Ascending aorta (tissue), 2 donors: ENCODE data around the gene NPC1L1. TPM values are rescaled to one million over a fixed set of nuclear protein-coding genes. Genes with fewer than 3 reads are reported as not detected.

ENCODE experiments used
- DNase-seq, 2 donors: peaks; one replicate each; pipeline ENCODE4 v3.0.0-alpha.2; 2019; ENCODE audit warnings: low spot score in 2 of 2
- H3K27ac ChIP-seq, 2 donors: fragments of 200-600 bp; sonication (generic); one replicate each; pipeline ENCODE4 v1.5.1; 2016 to 2017; ENCODE audit warnings: mild to moderate bottlenecking in 1 of 2
- H3K27me3 ChIP-seq: fragments of 200-600 bp; sonication (generic); one replicate; pipeline ENCODE4 v1.5.1; 2017
- H3K36me3 ChIP-seq, 2 donors: fragments of 200-600 bp; sonication (generic); one replicate each; pipeline ENCODE4 v1.5.1; 2016
- H3K4me1 ChIP-seq, 2 donors: fragments of 200-600 bp; sonication (generic); one replicate each; pipeline ENCODE4 v1.5.1; 2016 to 2017; ENCODE audit warnings: mild to moderate bottlenecking in 1 of 2
- H3K4me3 ChIP-seq, 2 donors: fragments of 200-600 bp; sonication (generic); one replicate each; pipeline ENCODE4 v1.5.1; 2016 to 2017; ENCODE audit warnings: mild to moderate bottlenecking in 1 of 2
- H3K9me3 ChIP-seq, 2 donors: fragments of 200-600 bp; sonication (generic); one replicate each; pipeline ENCODE4 v1.5.1; 2016
- intact Hi-C: fragments of 100-400 bp; cut with DNase I; formaldehyde crosslinking; loops from one replicate; pipeline ENCODE4 v1.15.1; 2023
- total RNA-seq: library from RNA; depleted of rRNA; stranded (reverse); fragments of >200 nt; gene quantifications from one replicate; pipeline ENCODE4 v1.1.0, GENCODE V29; 2016
- TF ChIP-seq, protein P1 (sequence below), 3 experiments: fragments of 200-600 bp in 2 of 3; fragments of 450-650 bp in 1 of 3; sonication (generic) in 2 of 3; IDR thresholded peaks; one replicate each; pipeline ENCODE4 v1.5.1; 2016 to 2019; ENCODE audit warnings: antibody characterized with exemption in 3 of 3, mild to moderate bottlenecking in 1 of 3, moderate library complexity in 1 of 3

NPC1L1 gene
- total RNA-seq, 1 donor from 2014 or later: not detected

DNA sequence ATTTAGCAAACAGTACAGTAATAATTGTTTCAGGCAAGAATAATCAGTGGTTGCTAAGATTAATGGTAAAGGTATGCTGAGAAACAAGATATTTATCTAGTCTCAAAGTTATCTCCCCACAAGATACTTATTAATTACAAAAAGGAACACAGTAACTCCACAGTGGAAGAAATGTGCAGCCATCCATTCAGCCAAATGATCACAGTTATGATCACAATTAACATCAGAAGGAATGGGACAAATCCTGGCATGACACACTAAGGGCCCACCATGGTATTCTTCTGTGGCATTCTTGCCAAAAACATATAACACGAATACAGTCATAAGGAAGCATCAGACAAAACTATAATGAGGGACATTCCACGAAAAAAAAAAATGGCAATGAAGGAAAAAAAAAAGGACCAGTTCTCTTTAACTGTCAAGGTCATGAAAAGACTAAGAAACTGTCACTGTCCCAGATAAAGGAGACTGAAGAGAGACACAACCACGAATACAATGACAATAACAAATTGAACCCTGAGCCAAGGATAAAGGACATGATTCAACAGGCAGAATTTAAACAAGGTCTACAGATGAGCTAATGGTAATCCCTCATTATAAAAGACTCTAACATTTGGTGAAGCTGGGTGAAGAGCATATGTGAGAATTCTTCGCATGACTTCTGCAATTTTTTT lies 71.5 kb downstream of the NPC1L1 start:
- Histone ChIP-seq H3K4me1 (peaks cover 5 to 34% of the 10 kb centered on the region in 2 donors), H3K9me3 (no peaks in the 10 kb centered on the region), H3K4me3 (no peak overlapping the region), H3K36me3 (peaks cover 0 to 14% of the 10 kb centered on the region in 2 donors), H3K27ac (no peak overlapping the region), H3K27me3 (no peaks in the 10 kb centered on the region)
- intact Hi-C loops: no loop called here
- DNase-seq: no peak
- TF ChIP-seq, protein P1, sequence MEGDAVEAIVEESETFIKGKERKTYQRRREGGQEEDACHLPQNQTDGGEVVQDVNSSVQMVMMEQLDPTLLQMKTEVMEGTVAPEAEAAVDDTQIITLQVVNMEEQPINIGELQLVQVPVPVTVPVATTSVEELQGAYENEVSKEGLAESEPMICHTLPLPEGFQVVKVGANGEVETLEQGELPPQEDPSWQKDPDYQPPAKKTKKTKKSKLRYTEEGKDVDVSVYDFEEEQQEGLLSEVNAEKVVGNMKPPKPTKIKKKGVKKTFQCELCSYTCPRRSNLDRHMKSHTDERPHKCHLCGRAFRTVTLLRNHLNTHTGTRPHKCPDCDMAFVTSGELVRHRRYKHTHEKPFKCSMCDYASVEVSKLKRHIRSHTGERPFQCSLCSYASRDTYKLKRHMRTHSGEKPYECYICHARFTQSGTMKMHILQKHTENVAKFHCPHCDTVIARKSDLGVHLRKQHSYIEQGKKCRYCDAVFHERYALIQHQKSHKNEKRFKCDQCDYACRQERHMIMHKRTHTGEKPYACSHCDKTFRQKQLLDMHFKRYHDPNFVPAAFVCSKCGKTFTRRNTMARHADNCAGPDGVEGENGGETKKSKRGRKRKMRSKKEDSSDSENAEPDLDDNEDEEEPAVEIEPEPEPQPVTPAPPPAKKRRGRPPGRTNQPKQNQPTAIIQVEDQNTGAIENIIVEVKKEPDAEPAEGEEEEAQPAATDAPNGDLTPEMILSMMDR (IDR thresholded peaks at IDR 0.05): no peak

DNA sequence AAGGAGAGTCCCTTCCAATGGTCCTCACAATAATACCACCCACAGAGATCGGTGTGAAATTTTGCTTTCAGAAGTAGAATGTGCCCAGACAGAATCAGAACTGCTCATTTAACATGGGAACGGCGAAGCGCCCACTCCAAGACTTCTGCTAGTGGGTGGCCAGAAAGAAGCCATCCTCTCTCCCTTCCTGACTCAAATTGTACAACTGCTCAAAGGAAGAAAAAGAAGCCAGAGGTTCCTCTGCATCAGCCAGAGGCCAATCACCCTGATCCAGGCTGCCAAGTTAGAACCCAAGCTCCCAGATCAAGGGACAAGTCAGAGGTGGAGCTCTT lies 73.9 kb downstream of the NPC1L1 start:
- Histone ChIP-seq H3K4me1 (peaks cover 5 to 31% of the 10 kb centered on the region in 2 donors), H3K4me3 (no peak overlapping the region), H3K9me3 (no peaks in the 10 kb centered on the region), H3K27me3 (no peaks in the 10 kb centered on the region), H3K27ac (no peak overlapping the region), H3K36me3 (peaks cover 0 to 12% of the 10 kb centered on the region in 2 donors)
- intact Hi-C loops: no loop called here
- DNase-seq: no peak
- TF ChIP-seq, protein P1 (IDR thresholded peaks at IDR 0.05): no peak

DNA sequence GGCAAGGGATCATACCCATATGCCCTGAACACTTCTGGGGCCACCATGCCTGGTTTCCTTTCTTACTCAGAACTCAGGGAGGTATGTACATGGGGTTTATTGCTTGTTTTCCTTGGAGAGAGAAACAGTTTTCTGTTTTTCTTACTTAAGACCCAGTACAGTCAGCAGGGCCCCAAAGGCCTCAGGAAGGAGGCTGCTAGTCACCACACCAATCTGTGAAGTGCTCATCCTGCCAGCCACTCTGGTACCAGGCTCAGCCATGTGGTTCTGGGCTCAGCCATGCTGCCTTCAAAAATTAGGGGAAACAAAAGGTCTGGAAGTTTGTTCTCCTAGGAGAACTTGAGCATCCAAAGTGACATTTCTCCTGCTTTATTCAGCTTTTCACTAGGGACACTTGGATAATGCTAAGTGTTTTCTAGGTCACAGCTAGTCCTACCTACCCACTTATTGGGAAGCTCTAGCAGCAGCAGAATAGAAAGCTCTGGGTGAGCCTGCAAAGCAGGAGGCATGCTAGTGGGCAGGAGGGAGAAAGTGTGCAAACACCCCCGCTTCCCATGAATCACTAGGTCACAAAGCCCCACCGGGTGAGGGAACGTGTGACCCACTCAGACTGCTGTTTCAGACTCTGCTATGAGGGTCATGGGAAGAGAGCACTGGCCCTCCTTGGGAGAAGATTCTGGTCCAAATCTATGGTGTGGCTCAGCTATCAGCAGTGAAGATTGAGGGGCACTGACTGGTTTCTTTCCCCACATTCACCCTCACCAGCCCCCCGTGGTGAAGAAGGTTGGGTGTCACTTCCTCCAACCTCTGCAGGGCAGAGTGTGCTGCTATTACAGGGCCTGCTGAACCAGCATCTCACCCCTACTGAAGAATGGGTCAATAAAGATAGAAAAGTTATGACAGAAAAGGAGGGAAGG lies 74.6 kb downstream of the NPC1L1 start:
- Histone ChIP-seq H3K4me1 (peaks cover 5 to 29% of the 10 kb centered on the region in 2 donors), H3K27ac (no peak overlapping the region), H3K36me3 (peaks cover 0 to 12% of the 10 kb centered on the region in 2 donors), H3K27me3 (no peaks in the 10 kb centered on the region), H3K4me3 (no peak overlapping the region), H3K9me3 (no peaks in the 10 kb centered on the region)
- TF ChIP-seq, protein P1 (IDR thresholded peaks at IDR 0.05): no peak
- no peak for DNase-seq
- intact Hi-C loops: no loop called here

DNA sequence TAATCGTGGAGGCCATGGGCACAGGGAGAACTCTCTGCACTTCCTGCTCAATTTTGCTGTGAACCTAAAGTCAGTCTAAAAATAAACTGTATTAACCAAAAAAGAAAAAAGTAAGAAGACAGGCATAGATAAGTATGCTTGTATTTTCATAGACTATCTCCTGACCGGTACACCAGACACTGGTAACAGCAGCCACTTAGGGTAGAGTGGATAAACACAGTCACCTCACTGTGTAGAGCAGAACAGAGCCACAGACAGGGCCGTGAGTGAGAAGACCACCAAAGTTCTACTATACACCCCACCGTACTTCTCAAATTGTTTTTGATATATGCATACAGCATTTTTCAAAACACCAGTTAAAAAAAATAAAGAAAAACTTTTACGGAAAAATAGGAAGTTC lies 75.6 kb downstream of the NPC1L1 start:
- no peak overlapping the region for H3K27ac ChIP-seq
- DNase-seq: no peak
- H3K36me3 ChIP-seq: peaks cover 0 to 12% of the 10 kb centered on the region in 2 donors
- no peaks in the 10 kb centered on the region for H3K27me3 ChIP-seq
- no peak overlapping the region for H3K4me3 ChIP-seq
- intact Hi-C loops: no loop called here
- TF ChIP-seq, protein P1 (IDR thresholded peaks at IDR 0.05): no peak
- no peaks in the 10 kb centered on the region for H3K9me3 ChIP-seq
- peaks cover 5 to 31% of the 10 kb centered on the region in 2 donors for H3K4me1 ChIP-seq

DNA sequence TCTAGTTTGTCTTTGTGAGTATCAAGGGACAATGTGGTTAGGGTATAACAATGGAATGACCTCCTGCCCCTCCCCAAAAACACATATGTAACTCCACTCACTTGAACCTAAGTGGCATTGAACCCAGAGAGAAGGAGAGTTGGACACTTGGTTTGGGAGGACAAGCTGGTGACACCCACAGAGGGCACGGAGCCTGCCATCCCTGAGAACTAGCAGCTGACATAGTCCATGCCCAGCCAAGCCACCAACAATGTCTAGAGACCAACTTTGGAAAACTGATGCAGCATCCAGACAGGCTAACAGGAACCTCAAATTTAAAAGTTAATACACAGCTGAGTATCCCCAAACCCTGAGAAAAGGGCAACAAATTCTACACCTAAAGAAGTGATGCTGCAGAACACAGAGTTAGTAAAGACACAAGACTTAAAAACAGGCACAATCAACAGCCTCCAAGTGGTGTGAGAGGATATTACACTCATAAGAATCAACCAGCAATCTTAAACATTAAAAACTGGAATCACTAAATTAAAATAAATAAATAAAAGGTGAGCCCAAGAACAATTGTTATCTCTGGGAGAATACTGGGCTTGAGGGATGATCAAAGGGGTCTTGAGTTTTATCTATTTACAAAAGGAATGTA lies 77.8 kb downstream of the NPC1L1 start:
- Histone ChIP-seq H3K4me3 (no peak overlapping the region), H3K27me3 (no peaks in the 10 kb centered on the region), H3K4me1 (peaks cover 5 to 23% of the 10 kb centered on the region in 2 donors), H3K27ac (no peak overlapping the region), H3K9me3 (no peaks in the 10 kb centered on the region), H3K36me3 (peaks cover 0 to 12% of the 10 kb centered on the region in 2 donors)
- no peak for DNase-seq
- TF ChIP-seq, protein P1 (IDR thresholded peaks at IDR 0.05): peak in 1 of 3 experiments; percentile 8
- intact Hi-C loops: no loop called here

Other genes starting within 250 kb of the NPC1L1 start
- 3.2 TPM for gene CAMK2B, start 215.7 kb downstream of the NPC1L1 start, total RNA-seq
- gene NUDCD3, start 50.7 kb downstream of the NPC1L1 start, total RNA-seq: 39.3 TPM
- 51.0 TPM for gene DDX56, start 32.6 kb upstream of the NPC1L1 start, total RNA-seq
- gene TMED4, start 40.9 kb upstream of the NPC1L1 start, total RNA-seq: 69.1 TPM
- gene OGDH, start 65.3 kb upstream of the NPC1L1 start, total RNA-seq: 117 TPM
- gene ZMIZ2, start 207.5 kb upstream of the NPC1L1 start, total RNA-seq: 75.5 TPM